Putamen (tissue), 1 donor: ENCODE results near the gene VEPH1.

Experiments used
- DNase-seq: peaks from one replicate; pipeline ENCODE4 v3.0.0-alpha.2; 2016; ENCODE audit warnings: low spot score

Gene VEPH1

DNA sequence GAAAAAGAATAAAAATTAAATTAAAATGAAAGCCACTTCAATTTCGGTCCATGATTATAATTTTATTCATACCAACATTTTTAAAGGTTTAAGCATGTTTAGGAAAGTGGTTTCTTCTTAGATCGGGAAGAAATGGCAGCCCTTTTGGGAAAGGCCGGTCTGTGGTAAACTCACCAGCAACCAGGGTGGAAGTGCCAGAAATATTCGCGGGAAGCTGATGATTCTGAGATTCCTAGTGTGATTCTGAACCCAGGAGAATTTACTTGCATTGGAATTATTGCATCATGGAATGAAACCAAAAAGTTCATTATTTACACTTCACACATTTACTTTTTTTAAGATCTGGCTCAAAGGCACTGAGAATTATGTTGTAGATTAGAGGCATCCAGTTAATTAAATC lies 246.1 kb downstream of the VEPH1 start:
- DNase-seq, result no peak

DNA sequence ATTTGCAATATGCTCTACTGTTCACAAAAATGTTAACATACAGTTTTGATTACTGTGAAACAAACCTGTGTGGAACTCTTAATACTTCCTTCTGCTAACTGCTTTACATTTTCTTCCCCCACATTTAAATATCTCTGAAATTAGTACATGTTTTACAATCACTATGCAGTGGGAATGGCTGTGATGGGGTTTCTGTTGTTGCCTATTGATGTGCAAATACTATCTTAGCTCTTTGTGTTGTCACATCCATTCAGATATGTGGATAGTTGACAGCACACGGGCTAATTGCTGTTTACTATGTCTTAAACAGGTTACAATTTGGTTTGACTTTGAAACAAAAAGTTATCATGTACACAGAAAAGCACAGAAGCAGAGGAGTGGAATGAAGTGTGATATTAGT lies 247.4 kb downstream of the VEPH1 start:
- DNase-seq, result no peak

DNA sequence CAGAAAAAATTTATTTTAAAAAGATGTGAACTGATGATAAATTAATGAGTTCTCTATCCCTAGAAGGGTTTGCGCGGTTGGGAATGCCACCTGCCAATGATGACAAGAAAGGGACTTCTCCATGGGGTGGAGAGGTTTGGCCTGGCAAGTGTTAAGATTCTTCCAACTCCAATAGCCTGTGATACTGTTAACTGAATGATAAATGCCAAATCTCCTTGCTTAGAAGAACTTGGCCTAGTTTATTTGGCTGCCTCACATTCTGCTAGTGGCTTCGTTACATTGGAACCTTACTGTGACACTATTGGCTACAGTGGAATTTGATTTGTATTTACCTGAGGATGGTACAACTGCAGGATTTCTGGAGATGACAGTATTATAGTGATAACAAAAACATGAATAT lies 251.5 kb downstream of the VEPH1 start:
- DNase-seq, result no peak

DNA sequence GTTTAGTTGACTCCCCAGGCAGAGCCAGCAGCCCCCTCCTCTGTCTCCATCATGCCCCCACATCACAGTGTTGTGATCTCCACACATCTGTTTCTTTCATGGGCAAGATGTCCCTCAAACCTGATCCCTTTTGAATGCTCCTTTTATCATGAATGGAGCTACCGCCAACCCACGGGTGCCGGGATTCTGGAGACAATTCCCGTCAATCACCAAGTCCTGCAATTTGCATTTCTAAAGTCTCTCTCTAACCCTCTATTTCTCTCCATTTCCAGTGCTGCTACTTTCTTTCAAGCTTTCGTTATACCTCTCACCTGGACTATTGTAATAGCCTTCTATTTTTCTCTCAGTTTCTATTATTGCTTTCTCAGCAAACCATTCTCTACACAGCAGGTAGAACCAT lies 253.6 kb downstream of the VEPH1 start:
- DNase-seq, result no peak

DNA sequence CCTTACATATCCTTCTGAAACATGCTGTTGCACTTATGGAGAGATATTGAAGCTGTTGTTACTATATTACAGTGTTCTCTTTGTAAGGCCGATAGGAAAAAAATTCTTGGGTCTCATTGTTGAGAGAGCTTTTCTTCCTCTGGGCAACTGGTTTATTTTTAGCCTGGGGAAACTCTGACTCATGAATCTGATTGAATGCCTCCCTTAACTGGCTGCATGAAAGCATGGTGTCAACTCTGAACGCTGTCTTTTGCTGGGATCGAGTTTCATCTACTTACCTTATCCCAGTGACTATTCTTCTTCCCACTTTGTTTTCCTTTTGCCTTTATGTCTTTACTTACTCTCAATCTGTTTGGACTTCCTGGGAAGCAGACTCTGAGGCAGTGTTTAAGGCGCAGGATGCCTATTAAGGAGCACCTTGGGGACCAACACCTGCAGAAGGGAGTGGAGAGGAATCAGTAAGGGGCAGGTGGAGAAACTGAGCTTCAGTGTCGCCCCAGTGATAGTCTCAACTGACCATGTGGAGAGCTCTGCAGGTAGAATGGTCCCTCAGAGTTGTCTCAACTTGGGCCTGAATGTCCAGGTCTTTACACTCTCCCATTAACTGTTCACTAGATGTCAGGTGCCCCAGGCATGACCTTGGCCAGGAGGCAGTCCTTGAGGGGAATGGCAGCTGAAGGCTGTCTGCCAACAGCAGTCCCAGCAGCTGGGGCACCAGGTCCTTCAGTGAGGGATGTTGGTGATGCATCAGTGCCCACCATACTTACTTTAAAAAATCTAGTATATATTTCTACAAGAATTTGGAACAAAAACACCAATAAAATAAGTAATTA lies 254.4 kb downstream of the VEPH1 start:
- DNase-seq, result peak; percentile 87

DNA sequence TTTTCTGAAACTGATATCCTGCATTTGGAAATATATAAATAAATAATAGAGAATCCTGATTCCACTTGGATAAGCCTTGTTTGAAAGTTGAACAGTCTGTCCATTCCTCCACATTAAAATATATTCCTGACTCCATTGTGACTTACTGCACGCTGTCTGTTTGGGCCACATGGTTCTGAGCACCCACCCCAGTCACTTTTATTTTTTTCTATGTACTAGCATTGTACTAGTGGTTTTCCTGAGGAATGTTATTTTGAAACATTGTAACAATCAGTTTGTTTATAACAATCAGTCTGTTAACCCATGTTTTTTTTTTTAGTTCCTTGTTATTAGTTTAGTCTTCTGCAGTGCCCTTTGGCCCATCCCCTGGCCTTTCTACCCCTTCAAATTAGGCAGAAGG lies 255.8 kb downstream of the VEPH1 start:
- no peak for DNase-seq

DNA sequence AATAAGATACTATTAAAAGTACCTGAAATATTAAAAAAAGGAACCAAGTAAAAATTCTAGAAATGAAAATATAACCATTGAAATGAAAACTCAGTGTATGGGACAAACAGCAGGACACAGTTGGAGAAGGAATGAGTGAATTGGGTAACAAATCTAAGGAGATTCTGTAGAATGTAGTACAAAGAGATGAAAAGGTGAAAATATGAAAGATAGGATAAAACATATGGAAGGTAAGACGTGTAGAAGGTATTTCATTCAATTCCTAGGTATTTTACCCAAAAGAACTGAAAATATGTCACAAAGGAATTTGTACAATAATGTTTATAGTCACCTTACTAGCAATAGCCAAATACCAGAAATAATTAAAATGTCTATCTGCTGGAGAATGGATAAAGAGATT lies 260.4 kb downstream of the VEPH1 start:
- DNase-seq, result no peak

DNA sequence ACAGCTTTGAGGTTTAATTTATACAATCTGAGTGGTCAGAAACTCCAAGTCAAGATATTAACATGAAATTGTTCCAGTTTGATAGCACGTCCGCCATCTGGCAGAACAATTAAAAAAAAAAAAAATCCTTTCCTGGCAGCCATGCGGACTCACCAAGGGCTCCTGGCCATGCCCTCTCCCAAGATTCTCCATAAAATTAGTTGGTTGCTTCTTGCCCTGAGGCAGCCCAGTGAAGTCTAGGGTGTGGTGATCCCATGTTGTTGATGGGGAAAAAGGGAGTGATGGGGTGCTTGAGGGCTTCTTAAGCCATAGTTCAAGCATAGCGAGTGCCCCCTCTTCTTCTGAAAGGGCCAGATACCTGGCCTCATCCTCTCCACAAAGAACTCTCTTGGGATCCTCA lies 261.6 kb downstream of the VEPH1 start:
- DNase-seq, result no peak

DNA sequence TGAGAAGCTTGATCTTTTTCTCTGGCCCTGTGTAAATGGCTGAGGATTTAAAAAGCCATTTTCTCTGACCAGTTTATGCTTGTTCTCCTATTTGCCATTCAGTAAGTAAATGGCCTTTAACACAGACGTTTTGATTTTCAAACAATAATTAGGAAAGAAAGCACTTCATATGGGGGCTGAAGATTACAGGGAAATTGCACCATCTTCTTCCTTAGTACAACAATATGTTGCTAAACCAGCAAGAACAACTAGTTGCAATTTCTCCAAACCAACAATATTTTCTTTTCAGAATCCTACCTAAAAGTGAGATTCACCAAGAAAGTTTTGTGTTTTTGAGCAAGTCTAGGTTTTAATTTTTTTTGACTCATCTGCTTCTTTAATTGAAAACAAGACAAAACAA lies 262.8 kb downstream of the VEPH1 start:
- DNase-seq, result no peak

DNA sequence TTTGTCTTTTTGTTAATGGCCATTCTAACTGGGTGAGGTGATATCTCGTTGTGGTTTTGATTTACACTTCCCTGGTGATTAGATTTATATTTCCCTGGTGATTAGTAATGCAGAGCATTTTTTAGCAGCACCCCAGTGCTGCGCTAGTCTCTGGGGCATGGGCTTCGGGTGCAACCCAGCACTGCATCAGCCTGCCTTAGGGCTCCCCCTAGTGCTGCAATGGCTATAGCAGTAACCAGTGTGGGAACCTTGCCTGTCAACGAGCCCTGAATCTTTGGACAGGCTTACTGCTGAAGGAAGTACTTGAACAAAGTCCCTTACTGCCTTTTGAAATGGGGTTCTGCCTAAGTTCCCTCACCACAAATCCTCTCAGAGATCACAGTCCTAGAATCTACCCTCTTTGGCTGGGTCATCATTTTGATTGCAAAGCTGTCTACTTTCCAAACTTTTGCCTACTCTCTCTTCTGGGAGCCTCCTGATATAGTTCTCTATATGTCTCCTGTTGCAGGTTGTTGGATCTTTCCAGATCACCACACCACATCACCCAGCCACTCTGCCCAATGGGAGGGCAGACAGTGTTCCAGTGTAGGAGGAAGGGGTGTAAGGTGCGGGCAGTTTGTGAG lies 264.0 kb downstream of the VEPH1 start:
- DNase-seq, result peak; percentile 59

DNA sequence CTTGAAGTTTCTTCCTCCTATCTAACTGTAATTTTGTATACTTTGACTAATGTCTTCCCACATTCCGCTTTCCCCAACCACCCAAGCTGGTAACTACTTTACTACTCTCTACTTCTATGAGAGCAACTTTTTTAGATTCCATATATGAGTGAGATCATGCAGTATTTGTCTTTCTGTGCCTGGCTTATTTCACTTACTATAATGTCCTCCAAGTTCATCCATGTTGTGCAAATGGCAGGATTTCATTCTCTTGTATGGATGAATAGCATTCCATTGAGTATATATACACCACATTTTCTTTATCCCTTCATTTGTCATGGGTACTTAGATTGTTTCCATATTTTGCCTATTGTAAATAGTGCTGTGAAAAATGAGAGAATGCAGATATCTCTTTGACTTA lies 264.8 kb downstream of the VEPH1 start:
- no peak for DNase-seq

DNA sequence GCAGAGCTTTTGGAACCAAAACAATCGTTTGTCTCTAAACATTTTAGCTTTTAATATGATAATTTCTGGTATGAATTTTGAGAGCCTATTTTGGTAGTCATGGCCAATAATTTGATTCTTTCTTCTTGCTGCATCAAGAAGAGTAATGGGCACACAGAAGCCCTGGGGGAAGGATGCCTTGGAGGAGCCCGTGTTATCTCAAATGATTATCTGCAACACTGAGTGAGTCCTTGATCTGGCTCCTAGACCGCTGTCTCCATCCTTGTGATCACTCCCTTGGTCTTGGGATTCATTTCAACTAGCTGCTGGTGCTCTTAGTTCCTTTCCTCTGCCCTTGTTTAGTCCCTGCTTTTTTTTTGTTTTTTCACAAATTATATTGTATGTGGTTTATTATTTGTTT lies 265.3 kb downstream of the VEPH1 start:
- no peak for DNase-seq

DNA sequence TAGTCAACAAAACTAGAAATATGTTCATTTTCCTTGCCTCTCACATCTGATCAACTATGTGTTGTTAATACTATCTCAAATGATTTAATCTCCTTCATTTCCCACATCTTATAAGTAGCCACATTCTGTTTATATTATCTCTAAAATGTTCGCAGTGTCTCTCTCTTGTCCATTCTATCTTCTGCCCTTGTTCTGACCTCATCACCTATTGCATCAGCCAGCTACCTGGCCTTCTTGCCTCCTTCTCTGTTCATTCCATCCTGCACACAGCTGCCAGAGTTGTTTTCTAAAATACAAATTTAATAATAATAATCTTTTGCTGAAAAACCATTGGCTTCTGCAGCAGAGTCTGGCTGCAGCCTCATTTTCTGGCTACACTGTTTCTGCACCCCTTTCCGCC lies 267.9 kb downstream of the VEPH1 start:
- DNase-seq, result no peak

DNA sequence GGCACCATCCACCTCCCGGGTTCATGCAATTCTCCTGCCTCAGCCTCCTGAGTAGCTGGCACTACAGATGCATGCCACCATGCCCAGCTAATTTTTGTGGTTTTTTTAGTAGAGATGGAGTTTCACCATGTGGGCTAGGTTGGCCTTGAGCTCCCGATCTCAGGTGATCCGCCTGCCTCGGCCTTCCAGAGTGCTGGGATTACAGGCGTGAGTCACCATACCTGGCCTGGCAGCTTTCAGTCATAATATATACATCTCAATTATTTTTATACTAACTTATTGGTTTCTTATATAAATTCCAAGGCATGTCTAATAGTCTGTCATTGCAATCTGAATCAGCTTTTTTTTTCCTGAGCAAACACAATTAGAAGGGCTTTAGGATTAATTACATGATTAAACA lies 269.3 kb downstream of the VEPH1 start:
- DNase-seq, result no peak

DNA sequence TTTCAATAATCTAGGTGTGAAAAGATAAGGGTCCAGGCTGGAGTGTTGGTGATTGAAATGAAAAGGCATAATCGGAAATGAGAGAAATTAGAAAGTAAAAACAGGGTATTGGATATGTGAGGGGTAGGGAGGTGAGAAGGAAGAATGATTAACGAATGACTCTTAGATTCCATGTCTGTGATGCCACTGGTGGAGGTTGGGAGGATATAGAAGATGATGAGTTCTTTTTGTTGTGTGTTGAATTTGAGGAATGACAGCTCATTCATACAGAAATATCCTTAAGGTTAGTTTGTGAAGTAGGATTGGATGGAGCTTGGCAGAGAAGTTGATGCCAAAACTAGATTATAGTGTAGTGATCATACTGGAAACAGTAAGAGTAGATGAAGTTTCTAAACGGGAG lies 271.1 kb downstream of the VEPH1 start:
- DNase-seq, result no peak

DNA sequence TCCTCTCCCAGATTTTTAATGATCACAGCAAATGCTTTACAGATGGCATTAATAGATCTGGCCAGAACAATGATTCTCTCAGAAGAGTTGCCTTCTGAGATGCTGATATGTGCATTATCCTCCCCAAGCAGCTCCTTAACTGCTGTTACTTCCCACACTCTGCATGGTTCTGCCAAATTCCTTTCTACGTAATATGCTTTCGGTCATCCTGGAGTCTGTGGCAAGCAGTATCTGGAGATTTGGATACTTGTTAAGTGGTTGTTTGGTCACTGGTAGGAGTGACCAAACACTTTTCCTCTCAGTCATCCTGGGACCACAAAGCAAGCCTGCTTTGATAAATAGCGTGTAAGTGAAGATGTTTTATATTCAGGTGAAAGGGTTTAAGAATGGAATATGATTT lies 272.1 kb downstream of the VEPH1 start:
- DNase-seq, result no peak

DNA sequence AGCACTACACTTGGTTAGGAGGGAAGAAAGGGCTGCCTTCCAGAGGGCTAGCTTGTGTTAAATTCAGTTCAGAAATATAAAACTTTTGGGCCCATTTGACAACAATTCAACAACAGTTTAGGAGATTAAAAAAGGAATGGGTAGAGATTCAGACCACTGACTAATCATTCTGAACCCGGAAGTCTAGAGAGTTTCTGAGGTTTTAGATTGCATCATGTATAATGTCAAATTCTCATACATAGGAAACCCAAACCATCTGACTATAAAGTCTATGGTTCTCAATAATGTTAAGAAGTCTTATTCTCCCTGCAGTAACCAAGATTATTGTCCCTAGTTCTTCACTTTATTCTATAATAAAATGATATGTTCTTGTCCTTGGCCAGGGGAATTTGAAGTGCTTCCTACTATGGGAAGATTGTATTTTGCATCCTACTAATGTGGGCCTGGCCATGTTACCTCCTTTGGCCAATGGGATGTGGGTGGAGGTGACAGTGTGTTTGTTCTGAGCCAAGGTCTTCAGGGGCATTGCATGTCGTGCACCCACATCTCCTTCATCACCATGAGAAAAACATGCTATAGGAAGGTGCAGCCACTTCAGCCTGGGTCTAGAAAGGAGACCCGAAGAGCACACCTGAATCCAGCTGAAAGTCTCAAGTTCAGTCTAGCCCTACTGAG lies 276.9 kb downstream of the VEPH1 start:
- no peak for DNase-seq

DNA sequence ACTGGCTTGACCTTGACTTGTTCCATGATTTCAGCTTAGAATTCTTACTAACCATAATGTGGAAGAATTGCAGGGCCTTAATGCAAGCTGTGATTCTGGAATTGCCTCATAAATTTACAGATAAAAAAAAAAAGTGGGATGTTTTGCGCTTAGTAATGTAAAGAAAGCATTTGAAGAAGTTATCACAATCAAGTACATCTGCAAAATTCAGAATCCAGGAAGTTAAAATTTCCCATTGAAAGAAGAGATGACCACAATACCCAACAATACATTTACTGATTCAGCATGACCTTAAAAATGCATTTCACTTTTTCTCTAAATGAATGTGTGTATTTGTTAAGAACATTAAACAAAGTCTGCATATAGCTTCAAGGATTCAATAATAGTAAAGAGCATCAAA lies 278.2 kb downstream of the VEPH1 start:
- no peak for DNase-seq

DNA sequence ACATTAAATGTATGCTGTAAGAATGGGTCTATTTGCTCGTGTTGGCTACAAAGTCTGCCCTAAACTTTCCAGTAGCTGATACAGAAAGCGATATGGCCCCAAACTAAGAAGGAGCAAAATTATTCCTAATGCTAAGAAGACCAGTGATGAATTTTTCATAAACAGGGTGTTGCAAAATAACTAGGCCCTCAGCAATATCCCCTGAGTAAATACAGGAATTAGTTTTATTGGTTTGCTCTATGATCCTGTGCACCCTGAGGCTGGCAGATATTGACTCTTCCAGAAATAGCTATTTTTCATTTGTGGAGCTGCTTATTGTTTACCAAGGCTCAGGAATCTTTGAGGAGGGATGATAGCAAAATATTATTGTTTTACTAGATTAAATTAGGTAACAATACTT lies 282.3 kb downstream of the VEPH1 start:
- DNase-seq, result no peak

DNA sequence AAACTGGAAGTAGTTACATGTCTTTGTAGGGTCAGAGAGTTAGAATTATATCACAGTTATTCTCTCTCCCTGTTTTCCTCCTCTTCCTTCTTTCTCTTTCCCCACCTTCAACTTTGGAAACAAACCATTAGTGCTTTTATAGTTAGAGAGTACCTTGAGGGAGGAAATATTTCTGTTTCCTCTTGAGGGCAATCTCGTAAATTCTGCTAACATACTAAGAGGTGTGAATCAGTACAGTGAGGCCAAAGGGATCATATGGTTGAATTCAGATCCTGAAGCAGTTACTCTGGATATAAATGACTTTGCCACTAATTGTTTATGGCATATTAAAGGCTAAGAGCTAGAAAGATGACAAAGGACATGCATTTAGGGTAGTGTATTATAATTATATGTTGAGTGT lies 283.0 kb downstream of the VEPH1 start:
- DNase-seq, result no peak

DNA sequence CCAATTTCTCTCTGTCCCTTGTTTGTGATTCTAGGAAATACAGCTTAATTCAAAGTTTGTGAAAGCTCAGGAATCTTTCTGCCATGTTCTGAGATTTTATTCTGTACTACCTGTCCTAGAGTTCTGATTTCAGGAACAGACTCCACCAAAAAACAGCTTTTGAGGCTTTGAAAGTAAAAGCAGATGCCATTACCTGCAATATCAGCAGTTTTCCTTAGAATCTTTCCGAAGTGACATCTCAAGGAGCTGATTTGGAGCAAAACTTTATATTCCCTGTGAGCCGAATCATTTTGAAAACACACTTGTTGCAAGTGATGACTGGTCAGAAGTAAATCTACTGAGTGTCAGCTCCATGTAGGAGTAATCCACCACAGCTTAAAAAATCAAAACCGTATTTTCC lies 284.0 kb downstream of the VEPH1 start:
- no peak for DNase-seq
